NOMO-1 treated with dmso at 0.1 percent for 144 hours (cell line): Measurements from ENCODE around the gene CRY2.

Experiments used
- DNase-seq: peaks from one replicate; lab custom pipeline; 2025; ENCODE audit not compliant: unreplicated experiment; lab: John Stamatoyannopoulos, UW

CRY2 gene

GRCh38 chr11:45847911-45848316 is 639 bp downstream of the CRY2 start:
- DNase-seq = peak; percentile 47

- no peak for DNase-seq
Measured at GRCh38 chr11:45848654-45849081, 1.4 kb downstream of the CRY2 start.

DNA sequence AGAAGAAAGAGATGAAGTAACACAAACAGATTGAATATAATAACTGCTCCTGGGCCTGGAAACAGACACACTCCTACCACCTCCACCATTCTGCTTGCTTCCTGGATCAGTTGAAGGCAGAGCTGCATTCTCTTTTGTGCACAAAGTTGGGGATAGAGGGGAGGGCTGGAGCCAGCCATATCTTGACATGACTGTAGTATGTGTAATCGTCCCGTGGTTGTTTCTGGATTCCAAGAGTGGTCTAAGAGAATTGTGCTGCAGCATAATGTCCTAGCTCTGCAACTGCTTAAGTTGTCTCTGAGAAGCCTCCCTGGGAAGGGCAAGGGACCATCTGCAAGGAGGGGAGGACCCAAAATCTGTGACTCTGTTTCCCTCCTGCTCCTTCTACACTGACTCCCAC is 3.2 kb downstream of the CRY2 start:
- no peak for DNase-seq

DNA sequence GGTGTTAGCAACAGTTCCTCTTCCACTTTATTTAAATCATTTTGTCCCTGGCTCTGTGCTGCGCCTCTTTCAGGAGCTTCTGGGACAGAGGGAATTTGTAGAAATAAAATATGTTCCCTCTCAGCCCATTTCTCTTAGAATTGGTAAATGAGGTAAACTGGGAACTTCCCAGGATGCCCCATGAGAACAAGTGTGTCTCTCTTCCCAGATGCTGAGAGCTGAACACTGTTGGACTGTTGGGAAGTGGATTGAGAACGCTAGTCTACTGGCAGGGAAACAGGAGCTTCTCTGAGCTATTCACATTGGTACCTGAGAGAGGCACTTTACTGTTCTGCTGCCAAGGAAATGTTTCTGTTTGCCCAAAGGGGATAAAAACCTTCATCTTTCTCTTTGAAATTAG is 4.0 kb downstream of the CRY2 start:
- DNase-seq = no peak

DNA sequence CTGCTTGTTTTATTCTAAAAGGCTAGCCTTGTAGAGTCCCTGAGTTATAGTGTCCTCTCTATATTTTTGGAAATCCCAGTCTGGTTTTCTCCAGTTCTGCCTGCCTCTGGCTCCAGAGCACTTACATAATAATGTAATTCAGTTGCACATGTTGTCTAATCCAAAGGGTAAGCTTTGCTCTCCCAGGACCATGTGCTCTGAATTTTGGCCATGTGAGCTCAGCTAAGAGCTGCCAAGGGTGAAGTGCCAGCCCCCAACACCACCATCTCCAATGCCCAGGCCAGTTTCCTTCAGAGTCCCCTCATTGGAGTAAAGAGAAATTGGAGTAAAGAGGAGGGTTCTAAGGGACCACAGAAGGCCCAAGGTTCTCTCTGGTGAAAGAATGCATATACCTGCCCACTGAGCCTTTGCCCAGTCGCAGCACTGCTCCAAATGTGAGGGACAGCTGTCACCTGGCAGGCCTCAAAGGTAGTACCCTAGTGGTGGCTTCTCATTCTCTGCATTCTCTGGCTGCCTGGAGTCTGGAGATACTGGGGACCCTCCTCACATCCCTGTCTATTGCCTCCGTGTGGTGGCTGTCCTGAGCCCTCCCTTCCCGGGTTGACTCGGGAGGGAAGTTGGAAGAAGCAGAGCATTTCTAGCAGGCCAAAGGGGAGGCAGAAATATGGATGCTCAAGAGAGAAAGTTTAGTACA is 4.9 kb downstream of the CRY2 start:
- DNase-seq = no peak

GRCh38 chr11:45852712-45853101 is 5.4 kb downstream of the CRY2 start:
- no peak for DNase-seq

GRCh38 chr11:45853332-45854219 is 6.3 kb downstream of the CRY2 start:
- no peak for DNase-seq

- no peak for DNase-seq
Measured at GRCh38 chr11:45855308-45855707, 8.0 kb downstream of the CRY2 start.

DNA sequence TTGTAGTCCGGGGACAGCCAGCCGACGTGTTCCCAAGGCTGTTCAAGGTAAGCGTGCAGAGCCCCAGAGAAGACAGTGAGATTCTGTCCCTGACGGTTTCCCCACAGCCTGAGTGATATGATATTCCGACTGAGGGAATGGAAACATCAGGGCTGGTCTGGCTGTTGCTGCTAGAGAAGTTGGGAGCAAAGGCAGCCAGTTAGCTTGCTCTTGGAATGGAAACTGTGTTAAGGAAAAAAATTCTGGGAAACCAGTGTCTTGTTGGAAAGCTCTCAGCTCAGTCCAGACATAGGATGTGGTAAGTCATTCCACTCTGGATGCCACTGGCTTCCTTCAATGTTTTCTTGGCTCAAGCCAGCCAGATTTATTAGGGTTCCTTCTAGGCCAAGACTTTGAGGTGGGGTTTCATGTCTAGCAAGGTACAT is 8.8 kb downstream of the CRY2 start:
- no peak for DNase-seq

GRCh38 chr11:45857961-45858474 is 10.7 kb downstream of the CRY2 start:
- DNase-seq = peak; percentile 83

- no peak for DNase-seq
Measured at GRCh38 chr11:45858751-45859398, 11.6 kb downstream of the CRY2 start.

- no peak for DNase-seq
Measured at GRCh38 chr11:45859661-45860140, 12.4 kb downstream of the CRY2 start.

GRCh38 chr11:45860348-45860747 is 13.1 kb downstream of the CRY2 start:
- DNase-seq = no peak

DNA sequence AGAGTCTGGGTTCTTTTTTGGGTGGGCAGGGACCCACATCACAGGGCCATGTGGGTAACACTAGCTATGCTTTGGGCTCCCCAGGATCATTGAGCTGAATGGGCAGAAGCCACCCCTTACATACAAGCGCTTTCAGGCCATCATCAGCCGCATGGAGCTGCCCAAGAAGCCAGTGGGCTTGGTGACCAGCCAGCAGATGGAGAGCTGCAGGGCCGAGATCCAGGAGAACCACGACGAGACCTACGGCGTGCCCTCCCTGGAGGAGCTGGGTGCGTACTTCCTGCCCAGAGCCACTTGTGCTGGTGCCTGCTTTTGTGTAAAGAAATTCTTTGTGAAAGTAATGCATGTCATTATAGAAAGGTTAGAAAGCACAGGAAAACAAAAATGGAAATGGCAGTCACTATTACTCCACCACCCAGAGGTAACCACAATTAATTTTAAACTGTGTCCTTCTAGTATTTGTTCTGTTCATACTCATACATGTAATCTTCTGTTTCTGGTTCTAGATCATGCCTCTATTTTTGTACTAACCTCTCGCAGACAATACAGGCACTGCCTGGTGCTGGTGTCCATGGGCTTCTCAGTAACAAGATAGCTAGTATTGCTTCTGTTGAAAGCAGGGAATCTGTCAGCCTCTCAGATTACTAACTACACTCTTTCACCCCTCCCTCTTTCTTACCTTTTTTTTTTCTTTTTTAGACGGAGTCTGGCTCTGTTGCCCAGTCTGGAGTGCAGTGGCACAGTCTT is 13.7 kb downstream of the CRY2 start:
- no peak for DNase-seq

GRCh38 chr11:45864041-45864440 is 16.8 kb downstream of the CRY2 start:
- DNase-seq = no peak

- no peak for DNase-seq
Measured at GRCh38 chr11:45869551-45869950, 22.3 kb downstream of the CRY2 start.

GRCh38 chr11:45870706-45871105 is 23.4 kb downstream of the CRY2 start:
- no peak for DNase-seq

DNA sequence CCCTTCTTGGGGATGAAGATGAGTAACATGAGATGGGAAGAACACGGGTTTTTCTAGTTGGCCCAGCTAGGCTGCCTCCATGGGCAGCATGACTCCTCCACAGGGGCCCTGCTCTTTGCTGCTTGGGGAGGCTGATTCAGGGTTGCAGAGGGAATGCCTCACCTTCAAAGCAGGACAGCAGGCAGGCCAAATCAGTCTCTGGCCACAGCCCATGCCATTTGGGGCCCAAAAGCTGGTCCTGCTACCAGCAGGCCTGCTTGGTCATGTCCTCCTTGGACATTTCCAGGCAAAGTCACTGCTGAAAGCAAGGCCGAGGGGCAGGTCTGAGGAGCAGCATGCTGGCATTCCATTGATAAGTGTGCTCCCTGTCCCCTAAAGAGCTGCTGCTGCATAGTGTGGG is 24.4 kb downstream of the CRY2 start:
- no peak for DNase-seq

- peak; percentile 16 for DNase-seq
Measured at GRCh38 chr11:45872651-45873356, 25.5 kb downstream of the CRY2 start.

GRCh38 chr11:45876401-45876800 is 29.1 kb downstream of the CRY2 start:
- no peak for DNase-seq
